Medulla oblongata (tissue), 1 donor: ENCODE measurements around the gene MIS12.

Source experiments
- DNase-seq: peaks from one replicate; pipeline ENCODE4 v3.0.0-alpha.2; 2015; ENCODE audit errors: extremely low spot score

MIS12 gene

GRCh38 chr17:5486206-5487124, at the start of gene MIS12:
TSS of gene MIS12 (plus strand) at chr17:5486566. CDS start at chr17:5488863, 2,297 bp downstream.
- peak; percentile 100 for DNase-seq

- DNase-seq, result no peak
Measured at GRCh38 chr17:5437721-5438317, 48.5 kb upstream of the MIS12 start.

- peak; percentile 94 for DNase-seq
Measured at GRCh38 chr17:5438716-5439445, 47.5 kb upstream of the MIS12 start, which contains the start of gene C1QBP. TSS of gene C1QBP (minus strand) at chr17:5439155. CDS start at chr17:5439073, 82 bp downstream.

DNA sequence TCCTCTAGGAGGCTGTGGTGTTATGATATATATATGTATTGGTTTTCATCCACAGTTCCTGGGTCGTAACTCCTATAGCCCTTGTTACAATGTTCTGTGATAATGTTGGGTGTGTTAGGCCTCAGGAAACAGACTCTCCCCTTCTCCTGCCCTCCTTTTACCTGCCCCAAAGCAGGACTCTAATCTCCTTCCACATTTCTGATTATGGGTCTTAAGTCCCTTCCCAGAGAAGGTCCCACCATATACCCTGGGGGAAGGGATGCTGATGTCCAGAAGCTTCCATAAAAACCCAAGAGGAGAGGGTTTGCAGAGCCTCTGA, 47.0 kb upstream of the MIS12 start:
- DNase-seq, result no peak

GRCh38 chr17:5443728-5444127, 42.6 kb upstream of the MIS12 start:
- DNase-seq, result no peak

GRCh38 chr17:5444209-5444608, 42.2 kb upstream of the MIS12 start:
- no peak for DNase-seq

DNA sequence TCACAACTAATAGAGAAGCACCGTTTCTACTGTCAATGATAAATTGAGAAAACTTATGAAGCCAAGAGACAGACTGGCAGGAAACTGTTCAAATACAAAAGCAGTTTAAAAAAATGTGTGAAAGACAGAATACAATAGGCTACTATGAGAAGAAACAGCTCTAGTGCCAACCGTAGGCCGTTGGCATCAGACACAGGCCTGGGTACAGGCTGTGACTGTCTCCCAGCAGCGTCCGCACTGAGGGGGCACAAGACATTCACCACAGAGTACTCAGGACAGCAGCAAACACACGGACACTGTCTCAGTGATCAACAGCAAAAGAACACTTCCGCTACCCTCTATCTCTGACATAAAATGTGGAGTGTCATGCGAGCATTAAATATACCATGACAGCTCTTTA, 39.6 kb upstream of the MIS12 start:
- peak; percentile 95 for DNase-seq

- no peak for DNase-seq
Measured at GRCh38 chr17:5464717-5465507, 21.5 kb upstream of the MIS12 start.

DNA sequence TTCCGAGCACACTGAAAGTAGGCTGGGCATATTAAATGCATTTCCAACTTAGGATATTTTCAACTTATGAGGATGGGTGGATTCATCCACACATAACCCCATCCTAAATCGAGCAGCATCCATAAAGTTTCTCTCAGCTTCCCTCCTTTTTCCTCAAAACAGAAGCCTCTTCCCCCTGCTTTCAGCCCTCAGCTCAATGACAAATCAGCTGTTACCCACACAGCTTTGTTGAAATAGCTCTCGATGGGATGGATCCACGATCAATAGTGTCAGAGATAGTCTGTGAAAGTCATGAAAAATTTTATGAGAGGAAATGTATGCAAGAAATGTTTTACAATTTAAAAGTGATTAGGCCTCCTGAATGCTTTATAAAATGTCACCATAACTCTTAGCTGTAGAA, 20.1 kb upstream of the MIS12 start:
- no peak for DNase-seq

GRCh38 chr17:5467416-5467815, 18.9 kb upstream of the MIS12 start:
- no peak for DNase-seq

DNA sequence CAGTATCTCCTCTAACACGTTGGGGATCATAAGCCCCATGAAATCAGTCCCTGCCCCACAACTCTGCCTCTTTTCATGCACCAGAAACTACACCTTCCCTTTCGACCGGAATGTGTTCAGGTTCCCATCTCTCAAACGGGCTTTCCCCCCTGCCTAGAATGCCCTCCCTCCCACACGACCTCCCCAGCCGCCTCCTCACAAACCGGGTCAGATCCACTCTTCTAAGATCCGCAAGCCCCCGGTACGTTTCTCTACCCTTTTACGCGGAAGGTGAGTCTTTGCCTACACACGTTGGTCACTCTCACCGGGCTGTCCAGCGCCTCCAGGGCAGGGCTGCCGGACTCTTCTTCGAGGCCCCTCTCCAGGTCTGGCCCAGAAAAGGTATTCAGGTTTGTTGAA, 18.3 kb upstream of the MIS12 start:
- DNase-seq, result no peak

DNA sequence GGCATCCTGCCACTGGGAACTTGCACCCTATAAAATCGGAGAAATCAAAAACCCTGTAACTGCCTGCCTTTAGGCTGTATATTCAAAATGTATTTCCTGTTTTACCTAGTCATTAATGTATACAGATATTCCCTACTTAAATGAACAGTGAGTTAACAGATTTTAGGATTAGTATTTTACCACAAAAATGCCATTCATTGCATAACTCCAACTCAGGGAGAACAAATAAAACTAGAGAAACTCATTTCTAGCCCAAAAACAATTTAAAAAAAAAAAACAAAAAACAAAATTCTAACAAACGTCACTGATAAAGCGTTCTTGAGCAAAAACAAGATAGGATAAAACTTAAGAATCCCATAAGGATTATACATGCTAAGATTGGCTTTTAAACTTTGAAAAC, 13.9 kb upstream of the MIS12 start:
- no peak for DNase-seq

GRCh38 chr17:5473906-5474305, 12.5 kb upstream of the MIS12 start:
- DNase-seq, result no peak

DNA sequence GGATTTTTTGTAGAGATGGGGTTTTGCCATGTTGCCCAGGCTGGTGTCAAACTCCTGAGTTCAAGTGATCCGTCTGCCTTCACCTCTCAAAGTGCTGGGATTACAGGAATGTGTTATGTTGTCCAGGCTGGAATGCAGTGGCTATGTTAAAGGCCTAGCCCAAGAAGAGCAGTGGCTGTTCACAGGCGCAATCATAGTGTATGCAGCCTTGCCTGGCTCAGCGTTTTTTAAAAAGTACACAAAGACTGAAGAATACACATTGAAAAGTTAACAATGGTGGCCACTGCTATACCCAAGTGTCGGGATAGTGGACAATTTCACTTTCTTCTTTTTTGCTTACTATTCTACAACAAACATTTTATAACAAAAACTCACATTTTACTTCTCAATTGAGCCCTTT, 7.4 kb upstream of the MIS12 start:
- DNase-seq, result no peak

DNA sequence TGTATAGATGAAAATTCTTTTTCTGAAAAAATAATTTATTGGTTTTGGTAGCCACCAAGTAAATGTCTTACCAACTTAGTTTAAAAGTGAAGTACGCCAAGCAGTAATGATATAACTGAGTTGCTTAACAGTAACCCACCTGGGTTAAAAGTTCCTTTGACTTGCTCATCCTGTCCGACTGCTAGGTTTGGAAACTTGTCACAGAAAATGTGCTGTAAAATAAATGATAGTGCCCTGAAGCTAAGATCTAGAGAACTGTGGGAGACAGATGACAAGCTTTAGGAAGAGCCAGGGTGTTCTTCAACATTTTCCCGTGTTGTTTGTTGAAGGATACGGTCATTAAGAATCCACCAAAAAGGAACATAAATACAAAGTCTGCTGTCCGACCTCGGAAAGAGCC, 5.4 kb upstream of the MIS12 start:
- no peak for DNase-seq

- no peak for DNase-seq
Measured at GRCh38 chr17:5481451-5481850, 4.9 kb upstream of the MIS12 start.

DNA sequence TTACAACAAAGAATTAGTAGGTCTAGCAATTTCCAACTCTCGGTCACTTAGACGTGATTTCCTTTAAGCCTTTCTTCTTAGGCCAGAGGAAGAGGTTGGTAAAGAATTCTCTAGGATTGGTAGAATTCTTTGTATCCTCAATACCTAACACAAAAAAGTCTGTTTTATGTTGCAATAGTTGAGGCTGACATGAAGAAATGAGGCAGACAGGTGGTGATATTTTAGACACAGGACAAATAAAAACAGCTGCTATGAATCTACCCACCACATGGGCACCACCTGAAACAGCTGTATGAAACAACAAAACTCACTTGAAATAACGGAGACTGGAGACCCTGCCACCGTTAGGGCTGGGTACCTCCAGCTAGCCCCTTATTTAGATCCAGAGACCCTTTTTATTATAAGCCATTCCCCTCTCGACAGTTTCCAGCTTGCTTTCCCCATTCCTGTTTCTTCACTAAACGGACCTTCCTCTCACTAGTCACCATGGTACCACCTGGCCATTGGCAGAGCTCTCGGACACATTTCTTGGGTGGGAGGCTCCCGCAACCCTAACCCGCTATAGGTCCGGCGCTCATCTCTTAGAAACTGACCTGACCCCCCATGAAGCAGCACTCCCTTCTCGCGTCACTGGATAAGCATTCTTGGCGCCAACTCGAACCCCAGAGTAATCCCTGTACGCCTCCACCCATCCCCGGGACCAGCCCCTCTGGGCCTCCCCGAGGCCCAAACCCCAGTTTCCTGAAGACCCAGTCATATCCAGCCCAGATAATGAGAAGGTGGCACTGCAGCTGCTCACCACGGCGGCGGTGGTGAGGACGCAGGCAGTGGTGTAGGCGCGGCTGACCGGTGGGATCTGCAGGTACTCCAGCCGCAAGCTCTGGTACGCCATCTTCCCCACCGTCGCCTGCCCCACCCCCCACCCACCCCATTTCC, 828 bp upstream of the MIS12 start, which contains the start of gene DERL2:
Gene DERL2, minus strand, starts transcription at position 909 of the 936 bp plus-strand sequence. Its CDS starts 17 bp downstream, at position 892.
- no peak for DNase-seq

- no peak for DNase-seq
Measured at GRCh38 chr17:5488752-5489151, 2.4 kb downstream of the MIS12 start.

GRCh38 chr17:5492970-5493369, 6.6 kb downstream of the MIS12 start:
- no peak for DNase-seq

GRCh38 chr17:5499476-5500231, 13.3 kb downstream of the MIS12 start:
- peak; percentile 41 for DNase-seq
